Activated naive CD4-positive, alpha-beta T cell treated with anti-CD3 and anti-CD28 coated beads, Interleukin-2, amount 50 U/mL, for 72 hours (primary cell): ENCODE measurements around the gene CLC. TPM values are rescaled to one million over a fixed set of nuclear protein-coding genes. Genes with fewer than 3 reads are reported as not detected.
A peak's percentile ranks its signal among the peaks of the same experiment; 100 is the strongest.
"Not testable (repeated sequence)": the region's sequence is repeated elsewhere in the genome, so short reads cannot be mapped to it uniquely, and the experiment has no call there.

Experiments used
- ATAC-seq, 2 donors: fragments of 150-1000 bp; cut with Tn5 transposase; 2 replicates each; pipeline ENCODE4 v1.10.0; 2021; ENCODE audit warnings: mild to moderate bottlenecking in 2 of 2, moderate library complexity in 2 of 2
- DNase-seq, 2 donors: peaks; one replicate each; pipeline ENCODE4 v3.0.0; 2021 to 2022; ENCODE audit warnings: low spot score in 2 of 2
- H3K27ac Mint-ChIP-seq, 2 donors: one replicate each; pipeline ENCODE4 v1.8.0; 2022; ENCODE audit warnings: mild to moderate bottlenecking in 2 of 2, mixed read lengths in 2 of 2
- H3K36me3 Mint-ChIP-seq, 2 donors: one replicate each; pipeline ENCODE4 v1.8.0; 2022; ENCODE audit warnings: mixed read lengths in 2 of 2
- H3K9me3 Mint-ChIP-seq, 2 donors: one replicate each; pipeline ENCODE4 v1.8.0; 2022; ENCODE audit warnings: mixed read lengths in 2 of 2
- total RNA-seq, 2 donors: library from RNA; stranded (reverse); gene quantifications; one replicate each; pipeline ENCODE4 v1.2.3, GENCODE V29; 2022

CLC gene
- total RNA-seq, 2 donors from 2014 or later, result 0.86 to 1.0 TPM

DNA sequence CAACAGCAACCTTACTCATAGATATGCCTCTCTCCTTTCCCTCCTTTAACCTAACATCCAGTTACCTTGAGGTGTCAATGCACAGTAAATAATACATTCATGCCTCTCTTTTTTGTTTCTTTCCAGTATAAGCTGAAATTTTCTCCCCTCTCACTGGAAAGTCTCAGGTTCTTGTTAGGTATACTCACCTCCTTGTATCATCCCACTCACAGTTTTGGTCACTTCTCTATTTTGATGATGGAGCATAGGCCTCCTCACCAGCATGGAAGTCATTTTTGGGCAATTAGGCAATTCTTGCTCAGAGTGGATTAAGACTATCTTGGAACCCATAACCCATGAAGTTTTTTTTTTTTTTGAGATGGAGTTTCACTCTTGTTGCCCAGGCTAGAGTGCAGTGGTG is 39.3 kb downstream of the CLC start:
- Mint-ChIP-seq H3K36me3 (no peaks in the 10 kb centered on the region), H3K9me3 (peaks cover 0 to 5% of the 10 kb centered on the region in 2 donors), H3K27ac (no peak overlapping the region)
- ATAC-seq (no peak), DNase-seq (no peak)

DNA sequence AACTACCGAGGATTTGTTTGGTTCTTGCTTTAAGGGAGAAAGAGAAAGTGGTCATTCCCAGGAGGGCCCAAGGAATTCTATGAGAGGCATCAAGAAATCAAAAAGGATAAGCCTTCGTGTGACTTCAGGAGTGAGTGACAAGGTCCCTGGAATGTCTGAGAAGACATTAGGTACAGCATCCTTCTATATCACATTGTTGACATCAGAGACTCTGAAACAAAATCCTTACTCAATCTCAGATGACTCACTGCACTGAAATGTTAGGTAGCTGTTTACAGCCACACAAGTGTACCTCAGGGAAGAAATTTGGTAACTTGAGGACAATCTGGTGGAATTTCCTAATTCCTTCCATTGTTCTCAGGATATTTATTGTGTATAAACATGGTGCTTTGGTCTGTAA is 41.4 kb downstream of the CLC start:
- ATAC-seq (no peak), DNase-seq (no peak)
- H3K36me3 Mint-ChIP-seq, result no peaks in the 10 kb centered on the region
- H3K27ac Mint-ChIP-seq, result no peak overlapping the region
- H3K9me3 Mint-ChIP-seq, result no peaks in the 10 kb centered on the region

GRCh38 chr19:39695759-39696158 is 42.1 kb downstream of the CLC start:
- H3K27ac Mint-ChIP-seq, result no peak overlapping the region
- no peak for DNase-seq
- peaks cover 0 to 3% of the 10 kb centered on the region in 2 donors for H3K36me3 Mint-ChIP-seq
- ATAC-seq, result no peak
- H3K9me3 Mint-ChIP-seq, result no peaks in the 10 kb centered on the region

GRCh38 chr19:39692822-39693221 is 45.0 kb downstream of the CLC start:
- Mint-ChIP-seq H3K9me3 (peaks cover 0 to 6% of the 10 kb centered on the region in 2 donors), H3K36me3 (peaks cover 0 to 9% of the 10 kb centered on the region in 2 donors), H3K27ac (no peak overlapping the region)
- ATAC-seq, result no peak
- DNase-seq, result no peak

DNA sequence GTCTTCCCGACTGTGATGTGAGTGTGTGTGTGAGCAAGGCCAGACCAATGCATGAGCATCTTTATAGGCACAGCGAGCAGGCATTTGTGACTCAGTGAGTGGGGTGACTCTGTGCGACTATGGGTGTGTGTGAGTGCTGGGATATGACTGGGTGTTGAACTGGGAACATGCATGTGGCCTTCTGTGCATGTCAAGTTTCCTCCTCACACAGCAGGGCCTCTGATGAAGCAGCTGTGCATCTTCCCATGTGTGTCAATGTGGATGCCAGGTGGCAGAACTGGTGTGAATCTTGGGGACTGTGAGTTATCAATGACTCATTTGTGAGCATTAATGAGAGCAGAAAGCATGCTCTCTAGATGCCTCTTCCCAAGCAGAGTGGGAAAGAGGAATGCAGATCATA is 45.7 kb downstream of the CLC start:
- DNase-seq, result no peak
- peak; percentile 66 to 71 for ATAC-seq
- H3K27ac Mint-ChIP-seq, result no peak overlapping the region
- H3K36me3 Mint-ChIP-seq, result peaks cover 0 to 9% of the 10 kb centered on the region in 2 donors
- H3K9me3 Mint-ChIP-seq, result peaks cover 0 to 6% of the 10 kb centered on the region in 2 donors

- Mint-ChIP-seq H3K36me3 (peaks cover 9 to 30% of the 10 kb centered on the region in 2 donors), H3K9me3 (peaks cover 0 to 12% of the 10 kb centered on the region in 2 donors)
- not testable (repeated sequence) for DNase-seq, ATAC-seq, H3K27ac Mint-ChIP-seq
Observed at GRCh38 chr19:39688637-39689036, 49.2 kb downstream of the CLC start.

- Mint-ChIP-seq H3K36me3 (peaks cover 9 to 36% of the 10 kb centered on the region in 2 donors), H3K27ac (no peak overlapping the region), H3K9me3 (peaks cover 0 to 12% of the 10 kb centered on the region in 2 donors)
- ATAC-seq (no peak), DNase-seq (no peak)
Observed at GRCh38 chr19:39686739-39687138, 51.1 kb downstream of the CLC start.

DNA sequence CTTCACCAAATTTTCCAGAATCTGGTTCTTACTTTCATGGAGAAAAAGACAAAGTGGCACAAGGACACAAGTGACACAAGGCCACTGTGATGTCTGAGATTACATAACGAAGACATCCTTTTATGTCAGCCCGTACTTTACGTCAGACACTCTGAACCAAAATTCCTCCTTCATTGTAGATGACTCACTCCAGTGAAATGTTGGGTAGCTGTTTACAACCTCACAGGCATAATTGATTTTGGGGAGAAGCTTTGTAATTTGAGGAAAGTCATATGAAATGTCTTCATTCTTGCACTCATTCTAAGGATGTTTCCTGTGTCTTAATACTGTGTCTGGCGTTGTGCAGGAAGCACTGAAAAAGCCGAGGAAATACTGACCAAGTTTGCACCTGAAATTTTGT is 53.6 kb downstream of the CLC start:
- H3K27ac Mint-ChIP-seq, result no peak overlapping the region
- peaks cover 0 to 12% of the 10 kb centered on the region in 2 donors for H3K9me3 Mint-ChIP-seq
- ATAC-seq (no peak), DNase-seq (no peak)
- H3K36me3 Mint-ChIP-seq, result peaks cover 9 to 35% of the 10 kb centered on the region in 2 donors

DNA sequence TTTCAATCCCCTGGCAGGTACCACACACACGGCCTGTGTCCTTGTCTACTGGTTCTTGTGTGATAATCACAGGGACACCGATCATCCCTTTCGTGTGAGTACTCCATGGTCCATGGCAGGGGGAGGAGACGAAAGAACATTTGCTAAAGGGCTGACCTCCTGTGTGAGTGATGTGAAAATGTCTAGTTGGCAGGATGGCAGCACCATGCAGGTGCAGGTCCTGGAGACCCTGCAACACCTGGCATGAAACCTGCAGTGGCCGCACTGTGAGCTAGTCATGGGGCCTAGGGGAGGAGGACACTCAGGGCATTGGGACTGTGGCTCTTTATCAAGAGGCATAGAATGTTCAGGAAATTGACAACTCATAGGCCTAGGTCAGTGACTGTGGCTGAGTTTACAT is 56.4 kb downstream of the CLC start:
- Mint-ChIP-seq H3K27ac (peak overlapping the region in 1 of 2 donors; percentile 2), H3K9me3 (peaks cover 0 to 4% of the 10 kb centered on the region in 2 donors), H3K36me3 (peaks cover 9 to 30% of the 10 kb centered on the region in 2 donors)
- DNase-seq (no peak), ATAC-seq (no peak)

Other genes with a start within 250 kb of the CLC start
- gene DLL3, start 239.1 kb downstream of the CLC start, total RNA-seq, result under 1 TPM; 0.46 to 0.97 TPM
- gene SELENOV, start 222.9 kb downstream of the CLC start, total RNA-seq, result not detected
- 1 to 10 TPM; 3.0 to 4.6 TPM for gene EID2B, start 205.2 kb downstream of the CLC start, total RNA-seq
- gene EID2, start 197.9 kb downstream of the CLC start, total RNA-seq, result 10 to 100 TPM; 11.4 to 12.7 TPM
- not detected for gene LGALS13, start 135.5 kb downstream of the CLC start, total RNA-seq
- gene LGALS16, start 82.1 kb downstream of the CLC start, total RNA-seq, result not detected
- gene LGALS14, start 33.5 kb downstream of the CLC start, total RNA-seq, result 1 to 10 TPM; 3.3 to 5.1 TPM
- gene LEUTX, start 40.8 kb upstream of the CLC start, total RNA-seq, result not detected
- 10 to 100 TPM in 1 of 2 donors, 1 to 10 TPM in 1; 8.9 to 10.3 TPM for gene DYRK1B, start 96.1 kb upstream of the CLC start, total RNA-seq
- 100 to 1,000 TPM; 515 to 771 TPM for gene FBL, start 108.3 kb upstream of the CLC start, total RNA-seq
- gene FCGBP, start 196.6 kb upstream of the CLC start, total RNA-seq, result 1 to 10 TPM; 4.6 to 8.2 TPM
- gene PSMC4, start 233.1 kb upstream of the CLC start, total RNA-seq, result 100 to 1,000 TPM in 1 of 2 donors, 10 to 100 TPM in 1; 93.6 to 114 TPM